H1 (cell line): ENCODE measurements around the gene PRTG. TPM values are rescaled to one million over a fixed set of nuclear protein-coding genes. Genes with fewer than 3 reads are reported as not detected.

ENCODE experiments used
- SAP30 ChIP-seq: fragments of 300-600 bp; sonication (generic); IDR thresholded peaks from 2 replicates; pipeline ENCODE4 v1.7.1; 2012; ENCODE audit warnings: low read length, moderate library complexity, mild to moderate bottlenecking, inconsistent platforms; ENCODE audit not compliant: insufficient read depth, insufficient replicate concordance
- polyA plus RNA-seq, 7 experiments: library from polyadenylated mRNA; depleted of rRNA in 3 of 7; stranded (reverse) in 5 of 7; unstranded in 2 of 7; fragments of >200 nt in 5 of 7; fragments of 200-250 nt in 2 of 7; gene quantifications; 1 replicate in 5 of 7; 2 replicates in 1 of 7; 4 replicates in 1 of 7; pipeline versions ENCODE4 v1.2.1 to v1.2.3, GENCODE V29; 2011 to 2013; ENCODE audit warnings: missing spikeins in 2 of 7, mixed read lengths in 2 of 7
- total RNA-seq: library from RNA; stranded (reverse); fragmentation: NEBNext Ultra II Directional; extraction: Animal tissue kit (Norgen Biotek cat#: 25700); gene quantifications from 2 replicates; pipeline ENCODE4 v1.2.1, GENCODE V29; 2021
- TF ChIP-seq, protein P1 (sequence below): fragments of 300-600 bp; sonication (generic); IDR thresholded peaks from 2 replicates; pipeline ENCODE4 v1.7.1; 2012; ENCODE audit warnings: low read length, moderate library complexity, mild to moderate bottlenecking, inconsistent platforms; ENCODE audit not compliant: insufficient replicate concordance
- TF ChIP-seq, protein P2 (sequence below): IDR thresholded peaks from 2 replicates; pipeline ENCODE4 v1.6.1; 2012; ENCODE audit warnings: inconsistent platforms

Gene PRTG
- total and polyA plus RNA-seq, 2 of the 8 experiments (the other 6 are each of a cell fraction or from before 2014, with no cell fraction given), result 3.1 to 3.2 TPM

DNA sequence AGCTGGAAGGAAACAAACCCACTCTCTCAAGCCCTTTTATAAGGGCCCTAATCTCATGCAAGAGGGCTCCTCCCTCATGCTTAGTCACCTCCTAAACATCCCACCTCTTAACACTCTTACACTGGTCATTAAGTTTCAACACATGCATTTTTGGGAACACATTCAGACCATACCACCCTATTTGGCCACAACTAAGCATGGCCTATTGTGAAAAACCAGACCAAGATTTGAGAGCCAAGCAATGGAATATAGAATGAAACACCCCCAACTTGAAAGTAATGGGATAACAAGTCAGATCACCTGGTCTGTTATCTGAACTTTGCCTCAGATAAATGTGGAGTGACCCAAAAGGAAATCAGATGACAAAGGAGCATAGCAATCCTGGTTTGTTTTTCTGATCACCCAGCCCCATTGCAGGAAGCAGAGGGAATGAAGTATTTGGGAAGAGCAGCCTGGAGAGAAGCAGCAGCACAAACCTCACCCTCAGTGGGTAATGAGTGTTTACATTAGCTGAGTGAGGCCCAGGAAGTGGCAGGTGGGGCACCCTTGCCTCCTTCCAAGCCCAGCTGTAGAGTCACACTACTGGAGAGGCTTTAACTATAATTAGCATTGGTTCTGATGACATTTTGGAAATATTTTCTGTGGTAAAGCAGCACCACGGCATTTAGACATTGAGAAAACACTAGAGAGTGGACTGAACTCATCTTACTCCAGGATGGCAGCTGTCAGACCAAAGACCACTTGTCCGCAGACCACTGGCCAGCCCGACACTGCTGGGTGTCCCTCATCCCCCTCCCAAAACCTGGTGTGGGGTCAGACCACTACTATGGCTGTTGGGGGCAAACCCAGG, 48.8 kb upstream of the PRTG start (continued):
- TF ChIP-seq, protein P1, sequence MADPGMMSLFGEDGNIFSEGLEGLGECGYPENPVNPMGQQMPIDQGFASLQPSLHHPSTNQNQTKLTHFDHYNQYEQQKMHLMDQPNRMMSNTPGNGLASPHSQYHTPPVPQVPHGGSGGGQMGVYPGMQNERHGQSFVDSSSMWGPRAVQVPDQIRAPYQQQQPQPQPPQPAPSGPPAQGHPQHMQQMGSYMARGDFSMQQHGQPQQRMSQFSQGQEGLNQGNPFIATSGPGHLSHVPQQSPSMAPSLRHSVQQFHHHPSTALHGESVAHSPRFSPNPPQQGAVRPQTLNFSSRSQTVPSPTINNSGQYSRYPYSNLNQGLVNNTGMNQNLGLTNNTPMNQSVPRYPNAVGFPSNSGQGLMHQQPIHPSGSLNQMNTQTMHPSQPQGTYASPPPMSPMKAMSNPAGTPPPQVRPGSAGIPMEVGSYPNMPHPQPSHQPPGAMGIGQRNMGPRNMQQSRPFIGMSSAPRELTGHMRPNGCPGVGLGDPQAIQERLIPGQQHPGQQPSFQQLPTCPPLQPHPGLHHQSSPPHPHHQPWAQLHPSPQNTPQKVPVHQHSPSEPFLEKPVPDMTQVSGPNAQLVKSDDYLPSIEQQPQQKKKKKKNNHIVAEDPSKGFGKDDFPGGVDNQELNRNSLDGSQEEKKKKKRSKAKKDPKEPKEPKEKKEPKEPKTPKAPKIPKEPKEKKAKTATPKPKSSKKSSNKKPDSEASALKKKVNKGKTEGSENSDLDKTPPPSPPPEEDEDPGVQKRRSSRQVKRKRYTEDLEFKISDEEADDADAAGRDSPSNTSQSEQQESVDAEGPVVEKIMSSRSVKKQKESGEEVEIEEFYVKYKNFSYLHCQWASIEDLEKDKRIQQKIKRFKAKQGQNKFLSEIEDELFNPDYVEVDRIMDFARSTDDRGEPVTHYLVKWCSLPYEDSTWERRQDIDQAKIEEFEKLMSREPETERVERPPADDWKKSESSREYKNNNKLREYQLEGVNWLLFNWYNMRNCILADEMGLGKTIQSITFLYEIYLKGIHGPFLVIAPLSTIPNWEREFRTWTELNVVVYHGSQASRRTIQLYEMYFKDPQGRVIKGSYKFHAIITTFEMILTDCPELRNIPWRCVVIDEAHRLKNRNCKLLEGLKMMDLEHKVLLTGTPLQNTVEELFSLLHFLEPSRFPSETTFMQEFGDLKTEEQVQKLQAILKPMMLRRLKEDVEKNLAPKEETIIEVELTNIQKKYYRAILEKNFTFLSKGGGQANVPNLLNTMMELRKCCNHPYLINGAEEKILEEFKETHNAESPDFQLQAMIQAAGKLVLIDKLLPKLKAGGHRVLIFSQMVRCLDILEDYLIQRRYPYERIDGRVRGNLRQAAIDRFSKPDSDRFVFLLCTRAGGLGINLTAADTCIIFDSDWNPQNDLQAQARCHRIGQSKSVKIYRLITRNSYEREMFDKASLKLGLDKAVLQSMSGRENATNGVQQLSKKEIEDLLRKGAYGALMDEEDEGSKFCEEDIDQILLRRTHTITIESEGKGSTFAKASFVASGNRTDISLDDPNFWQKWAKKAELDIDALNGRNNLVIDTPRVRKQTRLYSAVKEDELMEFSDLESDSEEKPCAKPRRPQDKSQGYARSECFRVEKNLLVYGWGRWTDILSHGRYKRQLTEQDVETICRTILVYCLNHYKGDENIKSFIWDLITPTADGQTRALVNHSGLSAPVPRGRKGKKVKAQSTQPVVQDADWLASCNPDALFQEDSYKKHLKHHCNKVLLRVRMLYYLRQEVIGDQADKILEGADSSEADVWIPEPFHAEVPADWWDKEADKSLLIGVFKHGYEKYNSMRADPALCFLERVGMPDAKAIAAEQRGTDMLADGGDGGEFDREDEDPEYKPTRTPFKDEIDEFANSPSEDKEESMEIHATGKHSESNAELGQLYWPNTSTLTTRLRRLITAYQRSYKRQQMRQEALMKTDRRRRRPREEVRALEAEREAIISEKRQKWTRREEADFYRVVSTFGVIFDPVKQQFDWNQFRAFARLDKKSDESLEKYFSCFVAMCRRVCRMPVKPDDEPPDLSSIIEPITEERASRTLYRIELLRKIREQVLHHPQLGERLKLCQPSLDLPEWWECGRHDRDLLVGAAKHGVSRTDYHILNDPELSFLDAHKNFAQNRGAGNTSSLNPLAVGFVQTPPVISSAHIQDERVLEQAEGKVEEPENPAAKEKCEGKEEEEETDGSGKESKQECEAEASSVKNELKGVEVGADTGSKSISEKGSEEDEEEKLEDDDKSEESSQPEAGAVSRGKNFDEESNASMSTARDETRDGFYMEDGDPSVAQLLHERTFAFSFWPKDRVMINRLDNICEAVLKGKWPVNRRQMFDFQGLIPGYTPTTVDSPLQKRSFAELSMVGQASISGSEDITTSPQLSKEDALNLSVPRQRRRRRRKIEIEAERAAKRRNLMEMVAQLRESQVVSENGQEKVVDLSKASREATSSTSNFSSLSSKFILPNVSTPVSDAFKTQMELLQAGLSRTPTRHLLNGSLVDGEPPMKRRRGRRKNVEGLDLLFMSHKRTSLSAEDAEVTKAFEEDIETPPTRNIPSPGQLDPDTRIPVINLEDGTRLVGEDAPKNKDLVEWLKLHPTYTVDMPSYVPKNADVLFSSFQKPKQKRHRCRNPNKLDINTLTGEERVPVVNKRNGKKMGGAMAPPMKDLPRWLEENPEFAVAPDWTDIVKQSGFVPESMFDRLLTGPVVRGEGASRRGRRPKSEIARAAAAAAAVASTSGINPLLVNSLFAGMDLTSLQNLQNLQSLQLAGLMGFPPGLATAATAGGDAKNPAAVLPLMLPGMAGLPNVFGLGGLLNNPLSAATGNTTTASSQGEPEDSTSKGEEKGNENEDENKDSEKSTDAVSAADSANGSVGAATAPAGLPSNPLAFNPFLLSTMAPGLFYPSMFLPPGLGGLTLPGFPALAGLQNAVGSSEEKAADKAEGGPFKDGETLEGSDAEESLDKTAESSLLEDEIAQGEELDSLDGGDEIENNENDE, result no peak
- TF ChIP-seq SAP30, result no peak
- TF ChIP-seq, protein P2, sequence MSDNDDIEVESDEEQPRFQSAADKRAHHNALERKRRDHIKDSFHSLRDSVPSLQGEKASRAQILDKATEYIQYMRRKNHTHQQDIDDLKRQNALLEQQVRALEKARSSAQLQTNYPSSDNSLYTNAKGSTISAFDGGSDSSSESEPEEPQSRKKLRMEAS, result no peak
- TF ChIP-seq, all 59 proteins: peak for 0
